H1 (cell line): ENCODE data around the gene TAAR9. TPM values are rescaled to one million over a fixed set of nuclear protein-coding genes. Genes with fewer than 3 reads are reported as not detected.
A peak's percentile ranks its signal among the peaks of the same experiment; 100 is the strongest.

Experiments used
- CTCF ChIA-PET: fragments of 300-600 bp; sonication (Branson Sonifier 250); formaldehyde crosslinking; loops from one replicate; lab custom pipeline; 2021; ENCODE audit not compliant: partially characterized antibody; lab: Charles Lee
- POLR2A ChIA-PET: fragments of 300-600 bp; sonication (Branson Sonifier 250); formaldehyde crosslinking; loops from one replicate; lab custom pipeline; 2021; ENCODE audit warnings: inconsistent platforms; ENCODE audit not compliant: partially characterized antibody; lab: Charles Lee
- DNase-seq, 2 experiments: peaks; one replicate each; pipeline versions ENCODE4 v3.0.0 to v3.0.0-alpha.2; 2010 to 2022; ENCODE audit warnings: low spot score in 2 of 2, low read depth in 1 of 2, mixed read lengths in 1 of 2
- FAIRE-seq: peaks from 2 replicates; lab custom pipeline; 2011; peaks lifted over from hg19 to GRCh38; lab: Jason Lieb, UNC
- H2AFZ ChIP-seq: 2 replicates; pipeline ENCODE4 v1.8.1; 2012; ENCODE audit warnings: low read length, inconsistent platforms
- H2AK5ac ChIP-seq: 2 replicates; pipeline ENCODE4 v1.6.1; 2013; ENCODE audit warnings: low read depth, low read length
- H2BK120ac ChIP-seq: replicated peaks from 2 replicates; pipeline ENCODE3; 2013; ENCODE audit warnings: low read depth, low read length, inconsistent platforms
- H2BK12ac ChIP-seq: 2 replicates; pipeline ENCODE4 v1.6.1; 2013; ENCODE audit warnings: low read depth, low read length
- H2BK15ac ChIP-seq: 2 replicates; pipeline ENCODE4 v1.6.1; 2013; ENCODE audit warnings: low read length
- H2BK20ac ChIP-seq: 2 replicates; pipeline ENCODE4 v1.6.1; 2013; ENCODE audit warnings: low read length
- H2BK5ac ChIP-seq: 2 replicates; pipeline ENCODE4 v1.6.1; 2013; ENCODE audit warnings: low read depth, low read length
- H3K14ac ChIP-seq: 2 replicates; pipeline ENCODE4 v1.6.1; 2013; ENCODE audit warnings: inconsistent platforms; ENCODE audit not compliant: insufficient read length
- H3K18ac ChIP-seq: 2 replicates; pipeline ENCODE4 v1.6.1; 2013; ENCODE audit warnings: low read length; ENCODE audit errors: extremely low read depth
- H3K23ac ChIP-seq: 2 replicates; pipeline ENCODE4 v1.6.1; 2013; ENCODE audit warnings: inconsistent platforms; ENCODE audit not compliant: insufficient read length
- H3K23me2 ChIP-seq: 2 replicates; pipeline ENCODE4 v1.6.1; 2013; ENCODE audit warnings: low read depth, low read length
- H3K27ac ChIP-seq: 2 replicates; pipeline ENCODE4 v1.6.1; 2011; ENCODE audit warnings: low read depth, low read length, inconsistent platforms
- H3K27me3 ChIP-seq, 4 experiments: replicated peaks in 1 of 4; 1 replicate in 1 of 4; 2 replicates in 3 of 4; pipeline versions ENCODE4 v1.6.1 to v1.8.1; 2011 to 2013; ENCODE audit warnings: low read length in 3 of 4, mild to moderate bottlenecking in 3 of 4, inconsistent platforms in 2 of 4, mixed read lengths in 2 of 4, moderate library complexity in 1 of 4; ENCODE audit not compliant: control insufficient read depth in 3 of 4, insufficient read depth in 3 of 4; ENCODE audit errors: extremely low read depth in 1 of 4
- H3K36me3 ChIP-seq, 4 experiments: 2 replicates each; pipeline versions ENCODE4 v1.6.1 to v1.8.1; 2011 to 2013; ENCODE audit warnings: mild to moderate bottlenecking in 4 of 4, low read length in 3 of 4, moderate library complexity in 2 of 4, control low read depth in 1 of 4, inconsistent platforms in 1 of 4; ENCODE audit not compliant: insufficient read depth in 4 of 4, control insufficient read depth in 2 of 4
- H3K4ac ChIP-seq: replicated peaks from 2 replicates; pipeline ENCODE3; 2013; ENCODE audit warnings: low read length, low read depth, mixed read lengths, inconsistent platforms; ENCODE audit not compliant: insufficient read length
- H3K4me1 ChIP-seq, 4 experiments: replicated peaks in 1 of 4; 1 replicate in 1 of 4; 2 replicates in 3 of 4; pipeline versions ENCODE4 v1.6.1 to v1.8.1; 2011 to 2013; ENCODE audit warnings: low read length in 3 of 4, inconsistent platforms in 2 of 4, mixed read lengths in 1 of 4; ENCODE audit not compliant: insufficient read depth in 4 of 4, control insufficient read depth in 3 of 4
- H3K4me2 ChIP-seq, 2 experiments: 2 replicates each; pipeline versions ENCODE4 v1.6.1 to v1.8.1; 2011 to 2013; ENCODE audit warnings: low read depth in 2 of 2, low read length in 2 of 2, control low read depth in 1 of 2, inconsistent platforms in 1 of 2, mild to moderate bottlenecking in 1 of 2; ENCODE audit not compliant: insufficient read depth in 1 of 2
- H3K4me3 ChIP-seq, 4 experiments: fragments of 200-600, 300-600 bp in 1 of 4; sonication (generic), shearing (Covaris generic), sonication (Bioruptor Twin) in 1 of 4; 2 replicates each; pipeline versions ENCODE4 v1.5.1 to v1.8.1; 2011 to 2016; ENCODE audit warnings: low read length in 4 of 4, low read depth in 3 of 4, control low read depth in 2 of 4, inconsistent platforms in 2 of 4, mild to moderate bottlenecking in 2 of 4, mixed read lengths in 1 of 4, moderate library complexity in 1 of 4; ENCODE audit not compliant: insufficient read depth in 2 of 4; ENCODE audit errors: extremely low read depth in 1 of 4
- H3K56ac ChIP-seq: replicated peaks from 2 replicates; pipeline ENCODE3; 2013; ENCODE audit warnings: low read depth, mild to moderate bottlenecking, mixed read lengths, low read length, inconsistent platforms; ENCODE audit not compliant: insufficient read length
- H3K79me1 ChIP-seq: 2 replicates; pipeline ENCODE4 v1.6.1; 2013; ENCODE audit warnings: low read depth, low read length, control low read depth
- H3K79me2 ChIP-seq, 2 experiments: 2 replicates each; pipeline versions ENCODE4 v1.6.1 to v1.8.1; 2012 to 2013; ENCODE audit warnings: low read length in 2 of 2, mild to moderate bottlenecking in 2 of 2, inconsistent platforms in 1 of 2; ENCODE audit not compliant: insufficient read depth in 2 of 2, control insufficient read depth in 1 of 2
- H3K9ac ChIP-seq, 4 experiments: replicated peaks in 1 of 4; 1 replicate in 1 of 4; 2 replicates in 3 of 4; pipeline versions ENCODE4 v1.6.1 to v1.8.1; 2011 to 2013; ENCODE audit warnings: low read depth in 3 of 4, low read length in 3 of 4, control low read depth in 2 of 4, mild to moderate bottlenecking in 2 of 4, moderate library complexity in 2 of 4, inconsistent platforms in 1 of 4; ENCODE audit errors: extremely low read depth in 1 of 4
- H3K9me3 ChIP-seq, 2 experiments: 2 replicates each; pipeline versions ENCODE4 v1.6.1 to v1.8.1; 2012 to 2013; ENCODE audit warnings: mild to moderate bottlenecking in 2 of 2, moderate library complexity in 2 of 2, control low read depth in 1 of 2, inconsistent platforms in 1 of 2, low read depth in 1 of 2, low read length in 1 of 2, mixed read lengths in 1 of 2; ENCODE audit not compliant: insufficient read depth in 2 of 2
- H4K20me1 ChIP-seq, 2 experiments: replicated peaks in 1 of 2; 2 replicates each; pipeline versions ENCODE3 to v1.8.1; 2011 to 2013; ENCODE audit warnings: inconsistent platforms in 2 of 2, low read length in 2 of 2, mild to moderate bottlenecking in 1 of 2; ENCODE audit not compliant: insufficient read depth in 2 of 2, control insufficient read depth in 1 of 2
- H4K5ac ChIP-seq: 2 replicates; pipeline ENCODE4 v1.6.1; 2013; ENCODE audit warnings: low read length, low read depth, mixed read lengths, inconsistent platforms; ENCODE audit not compliant: insufficient read length
- H4K8ac ChIP-seq: 2 replicates; pipeline ENCODE4 v1.8.0; 2013; ENCODE audit warnings: mild to moderate bottlenecking, moderate library complexity, low read length, inconsistent platforms; ENCODE audit not compliant: insufficient read depth; ENCODE audit errors: extremely low read depth
- H4K91ac ChIP-seq: replicated peaks from 2 replicates; pipeline ENCODE3; 2013; ENCODE audit warnings: low read length, mixed read lengths, inconsistent platforms; ENCODE audit not compliant: insufficient read length
- GTF2F1 ChIP-seq: IDR thresholded peaks from 2 replicates; pipeline ENCODE4 v1.6.1; 2012; ENCODE audit warnings: low read depth, low read length, improper control_type of control experiment, borderline replicate concordance
- JUN ChIP-seq: IDR thresholded peaks from 2 replicates; pipeline ENCODE4 v1.6.1; 2011; ENCODE audit warnings: low read depth, mild to moderate bottlenecking, improper control_type of control experiment, low read length
- SIN3A ChIP-seq, 2 experiments: IDR thresholded peaks in 1 of 2; conservative IDR thresholded peaks in 1 of 2; 2 replicates each; pipeline ENCODE4 v1.6.1; 2011 to 2012; ENCODE audit warnings: low read length in 2 of 2, improper control_type of control experiment in 1 of 2, low read depth in 1 of 2, mild to moderate bottlenecking in 1 of 2
- TAF7 ChIP-seq: optimal IDR thresholded peaks from 2 replicates; pipeline ENCODE3; 2011; ENCODE audit warnings: low read depth, mild to moderate bottlenecking, inconsistent platforms, low read length, moderate library complexity, borderline replicate concordance
- WGBS, 2 experiments: shearing (Covaris generic) in 1 of 2; methylation state at CpG; one replicate each; pipeline versions ENCODE4 v1.1.6 to v1.1.7; 2013 to 2015; ENCODE audit warnings: low lambda C conversion rate in 2 of 2, mixed read lengths in 2 of 2, inconsistent platforms in 1 of 2, low coverage in 1 of 2, missing lambda C conversion rate in 1 of 2; ENCODE audit not compliant: insufficient replicate concordance in 2 of 2, insufficient coverage in 1 of 2, insufficient read length in 1 of 2; ENCODE audit errors: extremely low coverage in 1 of 2, missing lambda C conversion rate in 1 of 2; 5-methylcytosine and 5-hydroxymethylcytosine counted together
- polyA plus RNA-seq, 7 experiments: library from polyadenylated mRNA; depleted of rRNA in 3 of 7; stranded (reverse) in 5 of 7; unstranded in 2 of 7; fragments of >200 nt in 5 of 7; fragments of 200-250 nt in 2 of 7; gene quantifications; 1 replicate in 5 of 7; 2 replicates in 1 of 7; 4 replicates in 1 of 7; pipeline versions ENCODE4 v1.2.1 to v1.2.3, GENCODE V29; 2011 to 2013; ENCODE audit warnings: missing spikeins in 2 of 7, mixed read lengths in 2 of 7
- total RNA-seq: library from RNA; stranded (reverse); fragmentation: NEBNext Ultra II Directional; extraction: Animal tissue kit (Norgen Biotek cat#: 25700); gene quantifications from 2 replicates; pipeline ENCODE4 v1.2.1, GENCODE V29; 2021

Gene TAAR9
- total and polyA plus RNA-seq, 2 of the 8 experiments (the other 6 are each of a cell fraction or from before 2014, with no cell fraction given), result not detected

DNA sequence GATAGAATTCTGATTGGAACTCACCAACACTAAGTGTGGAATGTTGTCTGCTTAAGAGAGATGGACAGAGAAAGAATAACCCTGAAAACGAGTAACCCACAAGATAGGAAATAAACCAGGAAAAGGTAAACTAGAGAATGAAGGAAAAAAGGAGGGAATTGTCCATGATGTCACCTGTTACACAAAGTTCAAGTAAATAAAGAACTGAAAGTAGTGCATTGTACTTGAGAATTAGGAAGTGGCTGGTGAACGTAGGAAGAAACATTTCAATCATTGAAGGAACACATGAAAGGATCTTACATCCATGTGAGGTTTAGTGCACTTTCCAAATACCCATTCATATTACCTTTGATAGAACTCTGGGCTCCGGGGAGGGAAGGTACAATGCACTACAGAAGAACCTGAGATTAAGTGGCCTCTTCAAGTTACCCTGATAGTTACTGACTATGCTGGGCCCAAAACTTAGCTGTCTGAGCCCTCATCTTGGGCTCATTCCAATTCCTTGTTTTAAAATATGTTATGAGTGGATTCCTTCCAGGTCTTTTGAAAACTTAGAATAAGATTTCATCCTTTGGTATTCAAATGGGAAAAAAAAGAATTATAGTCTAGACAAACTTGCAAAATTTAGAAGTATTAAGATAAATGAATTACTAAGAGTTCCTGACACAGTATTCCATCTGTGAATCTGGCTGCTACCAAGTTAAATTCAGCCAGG is 24.1 kb upstream of the TAAR9 start:
- no peak overlapping the region for H4K91ac ChIP-seq
- peaks cover 0 to 4% (median under 1%) of the 10 kb centered on the region in 4 experiments; a peak in 3 of 7 replicates for H3K4me1 ChIP-seq
- H2AFZ ChIP-seq, result no peak overlapping the region
- H3K27me3 ChIP-seq, result no peaks in the 10 kb centered on the region
- no peak overlapping the region for H3K18ac ChIP-seq
- no peaks in the 10 kb centered on the region for H3K9me3 ChIP-seq
- CTCF ChIA-PET, result interaction anchor here (0.6 to 1.5 kb wide), 4 partner anchors 11 to 1590 kb away, joined by 3 read pairs; no protein-coding TSS in a partner anchor
- H3K9ac ChIP-seq, result no peak overlapping the region
- no peak overlapping the region for H2BK12ac ChIP-seq
- no peak overlapping the region for H4K8ac ChIP-seq
- H3K79me1 ChIP-seq, result no peaks in the 10 kb centered on the region
- TF ChIP-seq SIN3A (conservative IDR thresholded peaks at IDR 0.05 in 1 of 2, IDR thresholded peaks at IDR 0.05 in 1 of 2; ENCODE audit: low read depth in 1 of 2, low read length in 2 of 2) (no peak), GTF2F1 (no peak), JUN (no peak), TAF7 (no peak)
- DNase-seq, result no peak
- peaks cover 0 to 31% of the 10 kb centered on the region in 2 experiments; a peak in 3 of 4 replicates for H3K79me2 ChIP-seq
- H3K56ac ChIP-seq, result no peak overlapping the region
- H3K4me2 ChIP-seq, result peak overlapping the region in 1 of 2 experiments; percentile 77; a peak in 1 of 4 replicates
- H2BK15ac ChIP-seq, result no peak overlapping the region
- H3K27ac ChIP-seq, result no peak overlapping the region
- H2BK120ac ChIP-seq, result no peak overlapping the region
- H3K4ac ChIP-seq, result no peak overlapping the region
- WGBS, 2 experiments, result 76% methylated on average over 3 of the region's 3 CpGs; no CpG with 5 or more reads in 1 of the 2 experiments
- peak overlapping the region in 1 of 4 experiments; percentile 83; a peak in 1 of 8 replicates for H3K4me3 ChIP-seq
- H3K14ac ChIP-seq, result no peak overlapping the region
- peaks cover 4% of the 10 kb centered on the region; the same call in 1 of the 2 replicates for H3K23me2 ChIP-seq
- no peak overlapping the region for H3K23ac ChIP-seq
- no peaks in the 10 kb centered on the region for H3K36me3 ChIP-seq
- FAIRE-seq, result no peak
- H2AK5ac ChIP-seq, result no peak overlapping the region
- H4K5ac ChIP-seq, result no peak overlapping the region
- POLR2A ChIA-PET, result no interaction called here
- no peaks in the 10 kb centered on the region for H4K20me1 ChIP-seq
- no peak overlapping the region for H2BK5ac ChIP-seq
- no peak overlapping the region for H2BK20ac ChIP-seq
